DND-41 (cell line): ENCODE measurements around the gene MRM3.

Experiments used
- ATAC-seq: fragments of 200-7000 bp; cut with Tn5 transposase; 3 replicates; pipeline ENCODE4 v1.9.1; 2021; ENCODE audit warnings: low read depth; ENCODE audit not compliant: insufficient read depth
- DNase-seq: peaks from one replicate; pipeline ENCODE4 v3.0.0-alpha.2; 2020
- H2AFZ ChIP-seq: 2 replicates; pipeline ENCODE4 v1.6.0; 2012; ENCODE audit warnings: low read depth, low read length
- H3K27ac ChIP-seq: 2 replicates; pipeline ENCODE4 v1.5.1; 2012; ENCODE audit warnings: low read length, inconsistent platforms
- H3K27me3 ChIP-seq: fragments of 200-600 bp; sonication (generic); 2 replicates; pipeline ENCODE4 v1.6.0; 2012; ENCODE audit warnings: low read length, mild to moderate bottlenecking, inconsistent platforms; ENCODE audit not compliant: insufficient read depth, poor library complexity
- H3K36me3 ChIP-seq: 2 replicates; pipeline ENCODE4 v1.5.1; 2012; ENCODE audit warnings: low read length, inconsistent platforms; ENCODE audit not compliant: insufficient read depth
- H3K4me1 ChIP-seq: 2 replicates; pipeline ENCODE4 v1.5.1; 2012; ENCODE audit warnings: mild to moderate bottlenecking, low read length; ENCODE audit not compliant: insufficient read depth
- H3K4me2 ChIP-seq: 2 replicates; pipeline ENCODE4 v1.6.0; 2012; ENCODE audit warnings: mild to moderate bottlenecking, moderate library complexity, low read length, inconsistent platforms; ENCODE audit not compliant: insufficient read depth
- H3K4me3 ChIP-seq, 2 experiments: fragments of 200-600 bp in 1 of 2; shearing (Covaris generic) in 1 of 2; 2 replicates each; pipeline ENCODE4 v1.5.1; 2012 to 2016; ENCODE audit warnings: inconsistent platforms in 2 of 2, low read length in 2 of 2, mild to moderate bottlenecking in 2 of 2, low read depth in 1 of 2, moderate library complexity in 1 of 2
- H3K79me2 ChIP-seq: 2 replicates; pipeline ENCODE4 v1.6.0; 2012; ENCODE audit warnings: low read length, inconsistent platforms; ENCODE audit not compliant: insufficient read depth
- H3K9ac ChIP-seq: 2 replicates; pipeline ENCODE4 v1.6.0; 2012; ENCODE audit warnings: low read depth, mild to moderate bottlenecking, inconsistent platforms, low read length, moderate library complexity
- H3K9me3 ChIP-seq: 2 replicates; pipeline ENCODE4 v1.5.1; 2012; ENCODE audit warnings: low read length, moderate library complexity, mild to moderate bottlenecking, inconsistent platforms; ENCODE audit not compliant: insufficient read depth, severe bottlenecking
- H4K20me1 ChIP-seq: 2 replicates; pipeline ENCODE4 v1.6.0; 2012; ENCODE audit warnings: low read length; ENCODE audit not compliant: insufficient read depth
- CTCF ChIP-seq: IDR thresholded peaks from 2 replicates; pipeline ENCODE4 v1.5.1; 2012; ENCODE audit warnings: borderline replicate concordance, low read length, moderate library complexity, mild to moderate bottlenecking; ENCODE audit not compliant: poor library complexity, severe bottlenecking; ENCODE audit errors: extremely low read depth
- EZH2 ChIP-seq: IDR thresholded peaks from 3 replicates; pipeline ENCODE4 v1.6.1; 2012; ENCODE audit warnings: borderline replicate concordance, low read depth, mild to moderate bottlenecking, moderate library complexity, low read length, inconsistent platforms; ENCODE audit not compliant: severe bottlenecking

The MRM3 gene

GRCh38 chr17:743139-743538 is 39.0 kb upstream of the MRM3 start:
- Histone ChIP-seq H3K27ac (no peak overlapping the region), H3K4me3 (no peak overlapping the region), H3K27me3 (no peaks in the 10 kb centered on the region), H3K79me2 (peaks cover 78% of the 10 kb centered on the region), H4K20me1 (peaks cover 84% of the 10 kb centered on the region), H2AFZ (no peak overlapping the region), H3K9me3 (no peaks in the 10 kb centered on the region), H3K36me3 (peaks cover 93% of the 10 kb centered on the region), H3K4me2 (no peak overlapping the region), H3K9ac (no peak overlapping the region), H3K4me1 (peaks cover 11% of the 10 kb centered on the region; the same call in 1 of the 2 replicates)
- no peak for TF ChIP-seq CTCF
- TF ChIP-seq EZH2 = no peak
- DNase-seq (no peak), ATAC-seq (no peak)

GRCh38 chr17:744937-745336 is 37.2 kb upstream of the MRM3 start:
- no peak for ATAC-seq
- Histone ChIP-seq H3K27ac (no peak overlapping the region), H3K4me2 (no peak overlapping the region), H3K27me3 (no peaks in the 10 kb centered on the region), H3K4me1 (peaks cover 22% of the 10 kb centered on the region), H3K79me2 (peaks cover 89% of the 10 kb centered on the region), H3K4me3 (no peak overlapping the region), H2AFZ (no peak overlapping the region), H3K9ac (no peak overlapping the region), H3K9me3 (no peaks in the 10 kb centered on the region), H4K20me1 (peaks cover 90% of the 10 kb centered on the region), H3K36me3 (peaks cover 95% of the 10 kb centered on the region)
- DNase-seq = no peak
- TF ChIP-seq CTCF (no peak), EZH2 (no peak)

- Histone ChIP-seq H3K27ac (no peak overlapping the region), H3K27me3 (no peaks in the 10 kb centered on the region), H3K4me3 (no peak overlapping the region), H3K79me2 (peaks cover 90% of the 10 kb centered on the region), H4K20me1 (peaks cover 87% of the 10 kb centered on the region), H3K36me3 (peaks cover 92% of the 10 kb centered on the region), H3K4me2 (no peak overlapping the region), H3K9me3 (no peaks in the 10 kb centered on the region), H3K9ac (no peak overlapping the region), H3K4me1 (peaks cover 27% of the 10 kb centered on the region), H2AFZ (no peak overlapping the region)
- TF ChIP-seq CTCF = no peak
- TF ChIP-seq EZH2 = no peak
- DNase-seq (no peak), ATAC-seq (no peak)
Measured at GRCh38 chr17:745406-745805, 36.7 kb upstream of the MRM3 start.

- ATAC-seq (no peak), DNase-seq (no peak)
- H3K9me3 ChIP-seq = no peaks in the 10 kb centered on the region
- peaks cover 92% of the 10 kb centered on the region for H3K79me2 ChIP-seq
- no peaks in the 10 kb centered on the region for H3K27me3 ChIP-seq
- TF ChIP-seq EZH2 = no peak
- H3K4me3 ChIP-seq = no peak overlapping the region
- no peak overlapping the region for H2AFZ ChIP-seq
- H3K36me3 ChIP-seq = peaks cover 84% of the 10 kb centered on the region
- no peak overlapping the region for H3K27ac ChIP-seq
- peaks cover 87% of the 10 kb centered on the region for H4K20me1 ChIP-seq
- peaks cover 35% of the 10 kb centered on the region for H3K4me1 ChIP-seq
- no peak overlapping the region for H3K4me2 ChIP-seq
- no peak overlapping the region for H3K9ac ChIP-seq
Measured at GRCh38 chr17:746181-746580, 36.0 kb upstream of the MRM3 start.
